ENCODE measurements around the gene PIAS1. TPM values are rescaled to one million over a fixed set of nuclear protein-coding genes. Genes with fewer than 3 reads are reported as not detected.

The PIAS1 gene
- total and polyA plus RNA-seq, 2 donors (not counting 1 experiment from before 2014, with no cell fraction given), result 28.8 to 87.3 TPM

DNA sequence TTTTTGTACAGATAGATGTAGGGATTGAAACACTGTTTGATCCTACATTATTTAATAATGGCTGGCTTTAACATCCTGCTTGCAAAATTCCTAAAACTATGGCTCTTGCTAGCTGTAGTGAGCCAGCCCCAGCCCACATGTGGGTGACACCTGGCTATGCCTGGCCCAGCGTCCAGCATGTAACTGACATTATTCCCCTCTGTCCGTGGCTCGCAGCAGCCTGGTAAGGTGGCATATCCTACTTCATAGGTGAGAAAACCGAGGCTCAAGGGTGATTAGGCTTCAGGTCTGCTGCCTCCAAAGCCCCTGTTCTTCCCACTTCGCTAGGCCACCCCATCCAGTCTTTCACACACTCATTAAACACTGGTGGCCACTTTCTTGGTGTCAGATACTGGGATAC is 149.4 kb downstream of the PIAS1 start:
- H3K4me3 ChIP-seq (ENCODE audit: control extremely low read depth in 1 of 5, extremely low read depth in 1 of 5, insufficient read depth in 1 of 5, low read depth in 2 of 5, low read length in 4 of 5), result no peak overlapping the region
- no peak for DNase-seq
- no peaks in the 10 kb centered on the region for H3K9me3 Mint-ChIP-seq (ENCODE audit: insufficient read depth)
- no peaks in the 10 kb centered on the region for H3K9me3 ChIP-seq (ENCODE audit: control extremely low read depth in 1 of 3, control insufficient read depth in 2 of 3, insufficient read depth in 1 of 3, low read length in 2 of 3)
- H3K79me2 ChIP-seq (ENCODE audit: control insufficient read depth, insufficient read depth, low read length), result no peaks in the 10 kb centered on the region
- H3K4me1 Mint-ChIP-seq, result peaks cover 7% of the 10 kb centered on the region
- ChIA-PET CTCF (no interaction called here), POLR2A (no interaction called here)
- H3K9ac ChIP-seq (ENCODE audit: low read length), result no peak overlapping the region
- H3K27me3 ChIP-seq (replicated peaks in 1 of 4; ENCODE audit: control extremely low read depth in 1 of 4, control insufficient read depth in 3 of 4, insufficient read depth in 4 of 4, low read length in 3 of 4), result no peaks in the 10 kb centered on the region
- H3K27ac ChIP-seq (ENCODE audit: low read length in 2 of 2), result no peak overlapping the region
- intact Hi-C loops (cut with micrococcal nuclease), result no loop called here
- no peak for ATAC-seq (ENCODE audit: low read depth)
- no peak overlapping the region for H2AFZ ChIP-seq (ENCODE audit: insufficient read depth, low read depth, low read length, poor library complexity, severe bottlenecking)
- no peaks in the 10 kb centered on the region for H4K20me1 ChIP-seq (ENCODE audit: control insufficient read depth, insufficient read depth, low read length, poor library complexity, severe bottlenecking)
- no peak overlapping the region for H3K27ac Mint-ChIP-seq
- peaks cover 0 to 3% of the 10 kb centered on the region in 2 experiments for H3K36me3 ChIP-seq (replicated peaks in 1 of 2; ENCODE audit: control extremely low read depth in 1 of 2, control insufficient read depth in 1 of 2, extremely low read depth in 1 of 2, insufficient read depth in 2 of 2, low read length in 1 of 2)
- WGBS (ENCODE audit: insufficient coverage), result 93% methylated on average over 5 of the region's 5 CpGs
- peaks cover 3 to 12% of the 10 kb centered on the region in 2 donors for H3K4me1 ChIP-seq (ENCODE audit: control insufficient read depth in 2 of 2, insufficient read depth in 2 of 2, low read length in 2 of 2)
- H3K4me2 ChIP-seq (replicated peaks; ENCODE audit: low read depth, low read length, poor library complexity, severe bottlenecking), result no peak overlapping the region
- H3K4me3 Mint-ChIP-seq, result no peak overlapping the region
- H3K27me3 Mint-ChIP-seq, result no peaks in the 10 kb centered on the region
- TF ChIP-seq, protein P1, sequence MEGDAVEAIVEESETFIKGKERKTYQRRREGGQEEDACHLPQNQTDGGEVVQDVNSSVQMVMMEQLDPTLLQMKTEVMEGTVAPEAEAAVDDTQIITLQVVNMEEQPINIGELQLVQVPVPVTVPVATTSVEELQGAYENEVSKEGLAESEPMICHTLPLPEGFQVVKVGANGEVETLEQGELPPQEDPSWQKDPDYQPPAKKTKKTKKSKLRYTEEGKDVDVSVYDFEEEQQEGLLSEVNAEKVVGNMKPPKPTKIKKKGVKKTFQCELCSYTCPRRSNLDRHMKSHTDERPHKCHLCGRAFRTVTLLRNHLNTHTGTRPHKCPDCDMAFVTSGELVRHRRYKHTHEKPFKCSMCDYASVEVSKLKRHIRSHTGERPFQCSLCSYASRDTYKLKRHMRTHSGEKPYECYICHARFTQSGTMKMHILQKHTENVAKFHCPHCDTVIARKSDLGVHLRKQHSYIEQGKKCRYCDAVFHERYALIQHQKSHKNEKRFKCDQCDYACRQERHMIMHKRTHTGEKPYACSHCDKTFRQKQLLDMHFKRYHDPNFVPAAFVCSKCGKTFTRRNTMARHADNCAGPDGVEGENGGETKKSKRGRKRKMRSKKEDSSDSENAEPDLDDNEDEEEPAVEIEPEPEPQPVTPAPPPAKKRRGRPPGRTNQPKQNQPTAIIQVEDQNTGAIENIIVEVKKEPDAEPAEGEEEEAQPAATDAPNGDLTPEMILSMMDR (IDR thresholded peaks at IDR 0.05), result no peak
- no peak for TF ChIP-seq EZH2 (IDR thresholded peaks at IDR 0.05; ENCODE audit: borderline replicate concordance, insufficient read depth, low read depth, low read length, poor library complexity, severe bottlenecking)

DNA sequence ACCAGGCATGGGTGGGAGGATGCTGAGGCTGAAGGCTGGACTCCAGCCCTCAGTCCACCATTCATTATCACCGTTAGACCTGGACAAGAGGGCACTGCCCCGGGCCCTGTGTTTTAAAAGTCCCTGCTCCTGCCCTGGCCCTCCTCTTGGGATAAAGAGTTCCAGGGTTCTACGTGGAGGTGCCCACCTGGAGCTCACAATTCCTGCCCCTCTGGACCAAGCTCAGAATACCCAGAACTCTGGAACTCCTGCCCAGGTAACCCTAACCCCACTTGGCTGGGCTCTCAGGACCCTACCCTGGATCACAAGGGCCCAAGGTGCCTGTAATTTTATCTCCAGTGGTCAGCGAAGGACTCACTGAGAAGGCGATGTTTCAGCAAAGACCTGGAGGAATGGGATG is 149.8 kb downstream of the PIAS1 start:
- H3K27ac ChIP-seq (ENCODE audit: low read length in 2 of 2), result no peak overlapping the region
- DNase-seq (no peak), ATAC-seq (ENCODE audit: low read depth) (no peak)
- no peak overlapping the region for H3K27ac Mint-ChIP-seq
- H3K4me1 ChIP-seq (ENCODE audit: control insufficient read depth in 2 of 2, insufficient read depth in 2 of 2, low read length in 2 of 2), result peaks cover 8 to 17% of the 10 kb centered on the region in 2 donors
- H3K27me3 ChIP-seq (replicated peaks in 1 of 4; ENCODE audit: control extremely low read depth in 1 of 4, control insufficient read depth in 3 of 4, insufficient read depth in 4 of 4, low read length in 3 of 4), result no peaks in the 10 kb centered on the region
- TF ChIP-seq EZH2 (IDR thresholded peaks at IDR 0.05; ENCODE audit: borderline replicate concordance, insufficient read depth, low read depth, low read length, poor library complexity, severe bottlenecking), result no peak
- TF ChIP-seq, protein P1 (IDR thresholded peaks at IDR 0.05), result no peak
- intact Hi-C loops (cut with micrococcal nuclease), result no loop called here
- H3K4me2 ChIP-seq (replicated peaks; ENCODE audit: low read depth, low read length, poor library complexity, severe bottlenecking), result no peak overlapping the region
- H3K79me2 ChIP-seq (ENCODE audit: control insufficient read depth, insufficient read depth, low read length), result no peaks in the 10 kb centered on the region
- peaks cover 0 to 3% of the 10 kb centered on the region in 2 experiments for H3K36me3 ChIP-seq (replicated peaks in 1 of 2; ENCODE audit: control extremely low read depth in 1 of 2, control insufficient read depth in 1 of 2, extremely low read depth in 1 of 2, insufficient read depth in 2 of 2, low read length in 1 of 2)
- no peaks in the 10 kb centered on the region for H3K9me3 ChIP-seq (ENCODE audit: control extremely low read depth in 1 of 3, control insufficient read depth in 2 of 3, insufficient read depth in 1 of 3, low read length in 2 of 3)
- 100% methylated on average over 5 of the region's 5 CpGs for WGBS (ENCODE audit: insufficient coverage)
- H3K4me3 ChIP-seq (ENCODE audit: control extremely low read depth in 1 of 5, extremely low read depth in 1 of 5, insufficient read depth in 1 of 5, low read depth in 2 of 5, low read length in 4 of 5), result no peak overlapping the region
- no peak overlapping the region for H2AFZ ChIP-seq (ENCODE audit: insufficient read depth, low read depth, low read length, poor library complexity, severe bottlenecking)
- H3K4me3 Mint-ChIP-seq, result no peak overlapping the region
- ChIA-PET POLR2A (no interaction called here), CTCF (no interaction called here)
- H3K4me1 Mint-ChIP-seq, result peaks cover 12% of the 10 kb centered on the region
- no peaks in the 10 kb centered on the region for H4K20me1 ChIP-seq (ENCODE audit: control insufficient read depth, insufficient read depth, low read length, poor library complexity, severe bottlenecking)
- no peak overlapping the region for H3K9ac ChIP-seq (ENCODE audit: low read length)
- H3K9me3 Mint-ChIP-seq (ENCODE audit: insufficient read depth), result no peaks in the 10 kb centered on the region
- H3K27me3 Mint-ChIP-seq, result no peaks in the 10 kb centered on the region
